AG09319 (cell line): ENCODE data around the gene AQP12B.

Experiments
- DNase-seq: peaks from one replicate; pipeline ENCODE4 v3.0.0-alpha.2; 2010; ENCODE audit warnings: low read depth; ENCODE audit errors: extremely low read depth
- TF ChIP-seq, protein P1 (sequence below): IDR thresholded peaks from 2 replicates; pipeline ENCODE4 v1.5.1; 2011; ENCODE audit warnings: low read depth, mild to moderate bottlenecking, inconsistent platforms, low read length, moderate library complexity

AQP12B gene

DNA sequence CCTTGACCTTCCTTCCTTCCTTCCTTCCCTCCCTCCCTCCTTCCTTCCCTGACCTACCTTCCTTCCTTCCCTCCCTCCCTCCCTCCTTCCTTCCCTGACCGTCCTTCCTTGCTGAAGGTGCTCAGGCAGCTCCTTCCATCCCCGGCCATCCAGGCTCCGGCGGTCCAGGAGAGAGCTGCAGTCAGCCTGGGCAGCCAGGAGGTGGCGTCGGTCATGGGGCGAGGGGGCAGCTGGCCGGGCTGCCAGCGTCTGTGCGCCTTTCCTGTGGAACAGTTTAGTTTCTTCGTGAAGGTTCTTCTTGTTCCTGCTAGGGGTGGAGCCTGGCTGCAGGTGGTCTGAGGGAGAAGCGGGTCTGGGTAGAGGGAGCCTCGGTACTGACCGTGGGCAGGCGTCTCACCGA lies 41.7 kb downstream of the AQP12B start:
- TF ChIP-seq, protein P1, sequence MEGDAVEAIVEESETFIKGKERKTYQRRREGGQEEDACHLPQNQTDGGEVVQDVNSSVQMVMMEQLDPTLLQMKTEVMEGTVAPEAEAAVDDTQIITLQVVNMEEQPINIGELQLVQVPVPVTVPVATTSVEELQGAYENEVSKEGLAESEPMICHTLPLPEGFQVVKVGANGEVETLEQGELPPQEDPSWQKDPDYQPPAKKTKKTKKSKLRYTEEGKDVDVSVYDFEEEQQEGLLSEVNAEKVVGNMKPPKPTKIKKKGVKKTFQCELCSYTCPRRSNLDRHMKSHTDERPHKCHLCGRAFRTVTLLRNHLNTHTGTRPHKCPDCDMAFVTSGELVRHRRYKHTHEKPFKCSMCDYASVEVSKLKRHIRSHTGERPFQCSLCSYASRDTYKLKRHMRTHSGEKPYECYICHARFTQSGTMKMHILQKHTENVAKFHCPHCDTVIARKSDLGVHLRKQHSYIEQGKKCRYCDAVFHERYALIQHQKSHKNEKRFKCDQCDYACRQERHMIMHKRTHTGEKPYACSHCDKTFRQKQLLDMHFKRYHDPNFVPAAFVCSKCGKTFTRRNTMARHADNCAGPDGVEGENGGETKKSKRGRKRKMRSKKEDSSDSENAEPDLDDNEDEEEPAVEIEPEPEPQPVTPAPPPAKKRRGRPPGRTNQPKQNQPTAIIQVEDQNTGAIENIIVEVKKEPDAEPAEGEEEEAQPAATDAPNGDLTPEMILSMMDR, result peak; percentile 32
- DNase-seq, result no peak

DNA sequence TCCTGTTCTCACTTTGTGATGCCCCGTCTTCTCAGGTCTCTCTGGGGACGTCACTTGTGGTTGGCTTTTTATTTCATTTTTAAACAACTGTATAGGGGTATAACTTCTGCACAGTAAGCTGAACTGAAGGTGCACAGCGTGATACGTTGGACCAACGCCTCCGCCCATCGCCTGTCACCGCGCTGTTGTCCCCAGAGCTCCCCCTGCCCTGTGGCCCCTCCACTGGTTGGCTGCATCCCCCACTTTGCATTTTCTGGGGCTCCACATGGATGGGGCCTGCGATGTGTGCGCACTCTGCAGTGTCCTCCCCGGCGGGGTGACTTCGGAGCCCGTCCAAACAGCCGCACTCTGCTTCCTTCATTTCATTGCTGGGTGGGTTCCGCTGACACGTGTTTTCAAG lies 43.1 kb downstream of the AQP12B start:
- TF ChIP-seq, protein P1, result no peak
- DNase-seq, result no peak

DNA sequence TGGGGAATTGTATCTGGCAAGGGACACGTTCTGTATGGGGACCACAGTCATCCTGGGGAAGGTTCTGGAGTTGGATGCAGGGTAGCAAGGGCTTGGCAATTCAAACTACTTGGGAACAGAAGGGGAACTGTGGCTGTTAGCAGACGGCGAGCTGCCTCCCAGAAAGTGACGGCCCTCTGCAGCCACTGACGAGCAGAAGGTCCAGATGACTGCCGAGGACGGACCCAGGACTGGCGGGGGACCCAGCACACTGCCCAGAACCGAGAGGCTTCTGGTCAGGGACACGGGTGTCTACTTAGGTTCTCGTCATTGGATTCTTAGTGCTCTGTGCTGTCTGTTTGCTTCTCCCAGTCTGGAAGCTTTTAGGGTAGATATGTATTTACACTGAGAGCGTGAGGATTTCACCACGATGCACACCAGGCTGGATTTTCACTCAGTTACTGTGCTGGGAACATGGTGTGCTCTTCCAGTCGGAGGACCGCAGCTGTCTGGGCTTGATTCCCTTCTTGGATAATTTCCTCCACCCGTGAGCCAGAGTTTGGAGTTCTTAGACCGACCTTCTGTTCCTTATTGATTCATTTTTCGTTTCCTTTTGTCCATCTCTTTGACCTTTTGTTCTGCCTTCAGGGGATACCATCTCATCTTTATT lies 44.0 kb downstream of the AQP12B start:
- TF ChIP-seq, protein P1, result no peak
- no peak for DNase-seq

DNA sequence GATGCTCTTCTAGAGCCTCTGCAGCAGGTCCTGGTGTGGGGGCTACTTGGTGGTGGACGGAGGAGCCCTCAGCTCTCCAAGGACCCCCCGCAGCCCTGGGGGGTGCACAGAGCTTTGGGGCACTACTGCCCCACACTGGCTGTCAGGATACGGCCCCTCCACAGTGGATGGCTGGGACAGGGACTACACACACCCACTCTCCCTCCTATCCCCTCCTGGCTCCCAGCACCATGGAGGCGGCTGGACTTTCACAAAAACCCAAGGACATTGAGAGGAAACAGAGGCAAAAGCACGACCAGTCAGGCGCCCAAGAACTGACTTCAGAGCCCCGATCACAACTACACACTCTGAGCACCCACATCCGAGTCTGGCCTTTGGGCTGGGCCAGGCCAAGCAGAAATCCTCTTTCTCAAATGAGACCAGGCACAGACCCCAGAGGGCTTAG lies 44.8 kb downstream of the AQP12B start:
- TF ChIP-seq, protein P1, result no peak
- DNase-seq, result no peak

DNA sequence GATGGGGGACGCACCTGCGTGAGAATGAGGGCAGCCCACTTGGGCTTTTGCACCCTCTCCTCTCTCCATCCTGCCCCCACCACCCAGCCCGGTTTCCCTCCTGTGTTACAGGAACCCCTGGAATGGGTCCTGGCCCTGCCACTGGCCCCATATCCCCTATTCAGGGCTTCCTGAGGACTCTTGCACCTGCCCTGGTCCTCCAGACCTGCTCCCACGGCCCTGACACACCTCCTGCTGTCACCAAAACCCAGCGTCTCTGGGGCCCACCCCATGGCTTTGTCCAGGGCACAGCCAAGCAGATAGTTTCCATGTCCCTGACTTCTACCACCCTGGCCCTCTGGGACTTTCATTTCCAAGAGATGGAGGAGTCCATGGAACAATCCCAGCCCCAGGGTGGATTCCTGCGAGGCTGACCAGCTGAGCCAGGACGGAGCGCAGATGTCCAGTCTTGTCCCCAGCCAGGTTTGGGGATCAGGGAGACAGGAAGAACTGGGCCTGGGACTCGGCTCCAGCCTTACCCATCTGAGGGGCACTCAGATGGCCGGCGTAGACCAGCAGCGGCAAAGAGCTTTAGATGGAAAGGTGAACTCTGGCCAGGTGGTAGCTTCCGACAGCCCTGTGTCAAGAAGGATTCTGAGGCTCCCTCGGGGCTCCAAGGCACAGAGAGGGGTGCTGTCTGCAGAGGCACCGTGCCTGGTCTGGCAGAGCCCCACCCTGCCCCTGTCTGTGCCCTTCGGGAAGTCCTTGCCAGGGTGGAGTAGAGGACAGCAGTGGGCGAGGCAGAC lies 45.4 kb downstream of the AQP12B start:
- DNase-seq, result no peak
- TF ChIP-seq, protein P1, result no peak

DNA sequence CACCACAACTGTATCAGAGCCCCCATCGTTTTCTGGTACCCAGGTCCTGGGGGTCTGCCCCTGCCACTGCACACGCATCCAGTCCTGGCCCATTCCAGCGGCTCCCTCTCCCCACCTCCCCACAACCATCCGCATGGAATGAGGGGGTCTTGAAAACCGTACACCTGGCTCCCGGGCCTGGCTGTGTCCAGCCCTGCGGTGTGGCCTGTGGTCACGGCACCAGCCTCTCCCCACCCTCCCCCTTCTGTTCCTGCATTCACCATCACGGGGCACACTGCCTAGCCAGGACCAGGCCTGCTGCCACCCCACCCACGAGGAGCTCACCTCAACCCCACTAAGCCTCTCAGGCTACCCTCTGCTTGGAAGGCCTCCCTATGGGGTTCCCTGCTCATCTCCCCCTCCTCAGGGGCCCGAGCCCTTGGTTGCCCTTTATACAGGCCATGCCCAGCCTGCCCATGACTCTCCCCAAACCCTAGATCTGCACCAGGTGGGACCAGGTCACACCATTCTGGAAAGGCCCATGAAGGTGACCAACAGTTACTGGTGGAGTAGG lies 46.0 kb downstream of the AQP12B start:
- TF ChIP-seq, protein P1, result no peak
- no peak for DNase-seq

DNA sequence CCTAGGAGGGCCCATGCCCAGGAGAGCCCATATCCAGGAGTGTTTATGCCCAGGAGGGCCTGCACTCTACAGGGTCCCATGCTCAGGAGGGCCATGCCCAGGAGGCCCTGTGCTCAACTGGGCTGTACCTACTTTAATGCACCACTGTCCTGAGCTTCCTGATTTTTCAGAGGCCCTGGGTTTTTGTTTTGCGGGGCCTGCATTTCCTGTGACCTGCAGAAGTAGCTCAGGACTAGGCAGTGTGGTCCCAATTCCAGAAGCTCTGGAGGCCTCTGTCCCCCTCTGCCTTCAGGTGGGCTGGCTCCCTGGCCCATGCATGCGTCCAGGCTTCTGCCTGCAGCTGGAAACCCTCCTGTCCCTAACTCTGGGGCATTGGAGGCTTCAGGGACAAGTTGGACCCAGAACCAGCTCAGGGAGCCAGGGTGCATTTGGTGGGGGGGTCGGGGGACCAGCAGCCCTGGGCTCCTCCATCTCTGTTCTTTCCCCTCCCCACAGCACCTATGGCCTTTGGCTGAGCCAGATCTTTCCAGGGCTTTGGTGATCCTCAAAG lies 46.6 kb downstream of the AQP12B start:
- TF ChIP-seq, protein P1, result no peak
- DNase-seq, result no peak
